CD4-positive, alpha-beta T cell (primary cell): ENCODE results near the gene INSIG2. TPM values are rescaled to one million over a fixed set of nuclear protein-coding genes. Genes with fewer than 3 reads are reported as not detected.

Experiments
- ATAC-seq: fragments of 200-7000 bp; cut with Tn5 transposase; one replicate; pipeline ENCODE4 v1.10.0; 2022; ENCODE audit warnings: mild to moderate bottlenecking; ENCODE audit not compliant: poor library complexity
- CTCF ChIA-PET: fragments of 350-600 bp; sonication (Branson Sonifier 250); formaldehyde crosslinking; loops from one replicate; lab custom pipeline; 2021; ENCODE audit warnings: antibody characterized with exemption, inconsistent platforms; lab: Charles Lee
- POLR2A ChIA-PET: fragments of 350-600 bp; sonication (Branson Sonifier 250); formaldehyde crosslinking; loops from one replicate; lab custom pipeline; 2021; ENCODE audit warnings: antibody characterized with exemption, inconsistent platforms; lab: Charles Lee
- DNase-seq, 14 experiments: peaks; one replicate each; pipeline ENCODE4 v3.0.0-alpha.2; 2013 to 2020; ENCODE audit warnings: mixed read lengths in 2 of 14
- H3K27ac ChIP-seq, 2 donors: one replicate each; pipeline versions ENCODE4 v1.5.1 to v1.7.0; 2013; ENCODE audit warnings: low read length in 2 of 2, low read depth in 1 of 2, mild to moderate bottlenecking in 1 of 2
- H3K27me3 ChIP-seq, 2 experiments: 1 replicate in 1 of 2; 2 replicates in 1 of 2; pipeline versions ENCODE4 v1.6.1 to v1.7.0; 2013; ENCODE audit warnings: low read length in 2 of 2, control low read depth in 1 of 2, mild to moderate bottlenecking in 1 of 2, moderate library complexity in 1 of 2; ENCODE audit not compliant: insufficient read depth in 2 of 2, control insufficient read depth in 1 of 2
- H3K36me3 ChIP-seq: one replicate; pipeline ENCODE4 v1.6.1; 2013; ENCODE audit warnings: low read length, control low read depth; ENCODE audit not compliant: insufficient read depth
- H3K4me1 ChIP-seq: one replicate; pipeline ENCODE4 v1.6.1; 2013; ENCODE audit warnings: low read length, control low read depth; ENCODE audit not compliant: insufficient read depth
- H3K4me3 ChIP-seq: one replicate; pipeline ENCODE4 v1.5.1; 2013; ENCODE audit warnings: mild to moderate bottlenecking, low read length, moderate library complexity
- H3K9me3 ChIP-seq, 2 experiments: 1 replicate in 1 of 2; 2 replicates in 1 of 2; pipeline versions ENCODE4 v1.6.1 to v1.7.0; 2013; ENCODE audit warnings: low read length in 2 of 2, mild to moderate bottlenecking in 2 of 2, control low read depth in 1 of 2, moderate library complexity in 1 of 2; ENCODE audit not compliant: control insufficient read depth in 1 of 2, insufficient read depth in 1 of 2
- H3K27ac Mint-ChIP-seq: one replicate; pipeline ENCODE4 v1.8.0; 2020; ENCODE audit warnings: mixed read lengths
- H3K27me3 Mint-ChIP-seq: one replicate; pipeline ENCODE4 v1.8.0; 2021; ENCODE audit warnings: mixed read lengths
- H3K36me3 Mint-ChIP-seq: one replicate; pipeline ENCODE4 v1.8.0; 2021; ENCODE audit warnings: low read depth, mixed read lengths
- H3K4me1 Mint-ChIP-seq: one replicate; pipeline ENCODE4 v1.8.0; 2021; ENCODE audit warnings: low read depth, mixed read lengths
- H3K4me3 Mint-ChIP-seq: one replicate; pipeline ENCODE4 v1.8.0; 2020; ENCODE audit warnings: mild to moderate bottlenecking, mixed read lengths
- H3K9me3 Mint-ChIP-seq: one replicate; pipeline ENCODE4 v1.8.0; 2020; ENCODE audit warnings: mixed read lengths
- CTCF ChIP-seq: fragments of 200-600 bp; IDR thresholded peaks from one replicate; pipeline ENCODE4 v1.8.0; 2022; ENCODE audit warnings: antibody characterized with exemption, mild to moderate bottlenecking
- intact Hi-C, 2 experiments: fragments of 100-400 bp; cut with DNase I in 1 of 2; cut with micrococcal nuclease in 1 of 2; formaldehyde crosslinking; loops; one replicate each; pipeline versions ENCODE4 v1.15.1 to v1.9.0; 2023 to 2025; cut with DNase I, micrococcal nuclease
- total RNA-seq, 174 experiments: library from RNA in 2 of 174; stranded (reverse) in 2 of 174; gene quantifications; one replicate each; pipeline ENCODE4 v1.2.3 and lab custom pipeline; 2021 to 2026

The INSIG2 gene
- total RNA-seq, 2 experiments from 2014 or later, result 7.3 to 7.7 TPM

- POLR2A ChIA-PET, result no interaction called here
- intact Hi-C loops, result loop anchor here in 1 of 2 experiments (5.0 kb wide), 1 partner anchor 101 kb away; no protein-coding TSS in a partner anchor
Observed at GRCh38 chr2:118148133-118148532, 59.9 kb downstream of the INSIG2 start.

GRCh38 chr2:118148809-118149208 lies 60.5 kb downstream of the INSIG2 start:
- no peak for DNase-seq
- Mint-ChIP-seq H3K27ac (no peak overlapping the region), H3K27me3 (peaks cover 22% of the 10 kb centered on the region), H3K9me3 (no peaks in the 10 kb centered on the region), H3K36me3 (no peaks in the 10 kb centered on the region), H3K4me3 (no peak overlapping the region), H3K4me1 (no peaks in the 10 kb centered on the region)
- no peak for ATAC-seq
- Histone ChIP-seq H3K4me3 (no peak overlapping the region), H3K27ac (no peak overlapping the region), H3K27me3 (no peaks in the 10 kb centered on the region), H3K9me3 (no peaks in the 10 kb centered on the region), H3K36me3 (no peaks in the 10 kb centered on the region), H3K4me1 (no peaks in the 10 kb centered on the region)
- no peak for TF ChIP-seq CTCF
- ChIA-PET CTCF (no interaction called here), POLR2A (no interaction called here)
- intact Hi-C loops, result loop anchor here in 1 of 2 experiments (5.0 kb wide), 1 partner anchor 102 kb away; no protein-coding TSS in a partner anchor

More at GRCh38 chr2:118148133-118148532, 59.9 kb downstream of the INSIG2 start:
- no peak for TF ChIP-seq CTCF
- H3K36me3 Mint-ChIP-seq, result no peaks in the 10 kb centered on the region
- H3K36me3 ChIP-seq, result no peaks in the 10 kb centered on the region
- H3K27me3 Mint-ChIP-seq, result peaks cover 17% of the 10 kb centered on the region
- no peaks in the 10 kb centered on the region for H3K9me3 ChIP-seq
- H3K9me3 Mint-ChIP-seq, result no peaks in the 10 kb centered on the region
- no peaks in the 10 kb centered on the region for H3K27me3 ChIP-seq
- no peak overlapping the region for H3K27ac Mint-ChIP-seq
- CTCF ChIA-PET, result no interaction called here
- no peaks in the 10 kb centered on the region for H3K4me1 Mint-ChIP-seq
- DNase-seq, result no peak
- ATAC-seq, result no peak
- no peak overlapping the region for H3K4me3 ChIP-seq
- no peak overlapping the region for H3K27ac ChIP-seq
- no peak overlapping the region for H3K4me3 Mint-ChIP-seq
- no peaks in the 10 kb centered on the region for H3K4me1 ChIP-seq

- intact Hi-C loops, result no loop called here
Observed at GRCh38 chr2:118150294-118150693, 62.0 kb downstream of the INSIG2 start.

More at GRCh38 chr2:118150294-118150693, 62.0 kb downstream of the INSIG2 start:
- CTCF ChIA-PET, result no interaction called here
- Mint-ChIP-seq H3K27me3 (peaks cover 25% of the 10 kb centered on the region), H3K36me3 (no peaks in the 10 kb centered on the region), H3K27ac (no peak overlapping the region), H3K4me1 (no peaks in the 10 kb centered on the region), H3K9me3 (no peaks in the 10 kb centered on the region), H3K4me3 (no peak overlapping the region)
- ATAC-seq (no peak), DNase-seq (no peak)
- H3K4me1 ChIP-seq, result no peaks in the 10 kb centered on the region
- H3K4me3 ChIP-seq, result no peak overlapping the region
- peaks cover 0 to under 1% of the 10 kb centered on the region in 2 experiments for H3K9me3 ChIP-seq
- H3K36me3 ChIP-seq, result no peaks in the 10 kb centered on the region
- TF ChIP-seq CTCF, result no peak
- POLR2A ChIA-PET, result no interaction called here
- peaks cover 0 to 6% of the 10 kb centered on the region in 2 experiments for H3K27me3 ChIP-seq
- no peak overlapping the region for H3K27ac ChIP-seq
